Measurements from ENCODE around the gene AP5M1.
A peak's percentile ranks its signal among the peaks of the same experiment; 100 is the strongest.
"Not testable (repeated sequence)": the region's sequence is repeated elsewhere in the genome, so short reads cannot be mapped to it uniquely, and the experiment has no call there.

Gene AP5M1

DNA sequence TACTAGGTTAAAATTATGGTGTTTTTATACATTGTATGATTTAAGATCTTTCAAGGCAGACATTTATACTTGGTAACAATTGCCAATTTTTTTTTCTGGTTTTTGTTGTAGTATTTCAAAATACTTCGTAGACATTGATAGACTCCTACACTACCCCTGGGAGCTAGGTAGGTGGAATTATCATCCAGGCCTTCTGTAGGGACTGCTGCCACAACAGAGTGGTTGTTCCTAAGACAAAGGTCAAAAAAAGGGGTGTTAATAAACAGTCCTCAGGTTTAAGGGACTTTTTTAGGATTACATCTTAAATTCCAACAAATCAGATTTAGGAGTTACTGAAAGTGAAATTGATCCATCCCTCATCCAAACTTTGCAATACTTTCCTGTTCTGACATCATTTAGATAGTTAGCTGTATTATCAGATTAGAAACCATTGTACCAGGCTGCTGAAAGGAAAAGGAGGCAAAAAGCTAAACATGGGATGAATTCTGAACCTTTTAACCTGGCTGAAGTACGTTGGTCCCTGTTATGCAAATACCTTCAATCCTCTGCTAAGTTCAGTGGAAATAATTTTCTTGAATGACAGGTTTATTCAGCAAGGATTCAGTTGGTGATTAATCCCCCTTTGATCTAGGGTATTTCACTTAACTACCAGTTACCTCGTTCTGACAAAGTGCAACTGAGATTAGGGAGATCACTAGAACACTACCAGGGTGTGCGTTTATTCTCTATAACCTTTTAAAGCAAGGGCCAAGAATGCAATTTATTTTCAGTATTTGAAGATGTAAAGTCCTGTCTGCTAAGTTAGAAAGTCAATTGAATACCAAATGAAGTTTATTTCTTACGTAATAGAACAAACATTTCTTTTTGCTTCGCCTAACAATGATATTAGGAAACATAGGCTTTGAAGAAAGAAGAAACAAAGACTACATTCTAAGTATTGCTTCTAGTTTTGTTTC lies 23.2 kb downstream of the AP5M1 start:
- DNase-seq (ENCODE audit: low spot score) = no peak

DNA sequence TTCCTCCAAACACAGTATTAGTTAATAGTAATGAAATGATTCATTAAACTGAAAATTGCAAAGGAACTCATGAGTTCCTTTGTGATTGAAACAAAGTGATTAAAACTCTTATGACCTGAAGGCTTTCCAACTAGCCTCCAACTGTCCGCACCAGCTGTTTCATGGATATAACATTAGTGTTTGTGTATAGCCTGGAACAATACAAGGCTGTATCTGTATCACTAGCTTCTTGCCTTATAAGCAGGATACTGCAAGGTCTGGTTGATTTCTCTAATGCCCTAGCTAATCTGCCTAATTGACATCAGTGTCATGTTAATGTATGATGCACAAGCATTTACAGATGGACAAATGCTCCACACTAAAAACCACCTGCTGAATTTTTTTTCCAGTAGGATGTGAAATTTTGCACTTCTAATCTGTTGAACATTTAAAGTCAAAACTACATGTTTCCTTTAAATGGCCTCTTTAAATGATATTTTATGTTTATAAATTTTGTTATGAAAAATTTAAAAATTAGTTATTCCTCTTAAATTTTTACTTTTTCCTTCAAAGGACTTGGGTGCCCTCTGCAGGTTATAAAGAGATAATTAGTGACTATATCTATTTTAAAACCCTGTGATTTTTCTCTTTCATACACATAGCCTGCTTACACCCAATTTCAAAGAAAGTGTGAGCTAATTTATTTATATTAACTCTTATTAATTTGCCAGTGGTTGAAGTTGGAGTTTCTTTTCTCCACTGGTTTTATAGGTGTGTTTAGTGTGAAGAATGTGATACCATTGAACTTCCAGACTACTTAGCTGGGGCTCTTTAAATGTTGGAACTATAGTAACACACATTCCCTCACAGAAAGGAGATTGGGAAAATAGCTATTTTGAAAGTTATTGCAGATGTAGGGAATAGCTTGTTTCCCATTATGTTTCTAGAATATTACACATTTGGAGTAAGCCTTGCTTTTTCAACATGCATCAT lies 25.4 kb downstream of the AP5M1 start:
- peak; percentile 38 for DNase-seq (ENCODE audit: low spot score)

DNA sequence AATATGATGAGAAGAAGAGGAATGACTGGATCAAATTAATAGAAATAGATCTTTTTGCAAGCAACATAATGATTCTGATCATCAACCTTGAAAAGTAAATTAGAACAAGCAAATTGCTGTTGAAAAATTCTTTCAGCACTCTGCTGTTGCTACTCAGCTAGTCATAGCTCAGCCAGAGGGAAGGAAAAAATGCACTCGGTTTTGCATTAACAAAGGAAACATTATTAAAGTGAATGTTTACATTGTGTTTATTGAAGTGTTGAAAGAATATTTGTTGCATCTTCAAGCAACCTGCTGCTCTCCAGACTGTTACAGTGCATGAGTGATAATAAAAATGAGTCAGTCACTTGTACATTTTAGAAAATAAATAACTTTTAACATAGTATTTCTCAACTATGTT lies 26.5 kb downstream of the AP5M1 start:
- DNase-seq (ENCODE audit: low spot score) = no peak

DNA sequence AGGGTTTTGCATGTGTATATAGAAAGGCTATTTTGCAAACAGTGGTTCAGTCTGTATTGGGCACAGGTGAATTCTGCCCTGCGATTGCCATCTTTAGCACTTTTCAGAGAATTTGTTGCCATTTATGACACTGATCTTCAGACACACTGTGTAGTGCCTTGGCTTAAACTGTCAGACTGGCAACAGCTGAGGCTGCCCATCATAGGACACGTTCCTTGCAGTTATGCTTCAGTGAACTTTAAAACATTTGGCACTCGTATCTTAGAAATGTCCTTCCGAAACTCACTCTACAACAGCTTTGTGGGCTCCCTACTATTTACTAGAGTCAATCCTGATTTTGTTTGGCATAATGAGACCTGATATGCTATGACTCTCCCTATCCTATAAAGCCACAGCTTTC lies 29.1 kb downstream of the AP5M1 start:
- no peak for DNase-seq (ENCODE audit: low spot score)

DNA sequence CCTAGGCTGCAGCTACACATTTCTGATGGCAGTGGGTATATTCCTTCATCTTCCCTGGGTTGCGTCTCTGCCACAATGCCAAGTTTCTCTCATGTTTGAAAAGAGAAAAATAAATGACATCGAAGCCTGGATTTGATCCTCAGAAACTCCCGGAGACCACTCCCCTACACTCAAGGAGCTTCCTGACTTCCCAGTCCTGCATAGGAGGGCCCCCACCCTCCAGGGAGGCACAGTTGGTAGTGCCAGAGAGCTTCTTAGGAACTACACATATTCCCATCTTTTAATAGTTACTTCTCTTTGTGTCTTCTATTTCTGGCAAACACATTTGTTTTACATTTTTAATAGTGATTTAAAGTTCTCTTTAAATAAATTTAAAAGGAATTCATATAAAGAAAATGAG lies 30.7 kb downstream of the AP5M1 start:
- DNase-seq (ENCODE audit: low spot score) = no peak

DNA sequence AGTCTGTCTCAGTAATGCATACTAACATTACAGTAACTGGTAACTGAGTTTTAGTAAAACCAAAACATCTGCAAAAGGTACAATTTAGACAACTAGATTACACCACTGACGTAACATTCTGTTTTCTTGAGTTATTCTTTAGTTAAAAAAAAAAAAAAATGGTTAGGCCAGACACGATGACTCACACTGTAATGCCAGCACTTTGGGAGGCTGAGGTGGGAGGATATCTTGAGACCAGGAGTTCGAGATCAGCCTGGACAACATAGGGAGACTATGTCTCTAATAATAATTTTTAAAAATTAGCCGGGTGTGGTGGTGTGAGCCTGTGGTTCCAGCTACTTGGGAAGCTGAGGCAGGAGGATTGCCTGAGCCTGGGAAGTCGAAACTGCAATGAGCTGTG lies 34.1 kb downstream of the AP5M1 start:
- DNase-seq (ENCODE audit: low spot score) = no peak

DNA sequence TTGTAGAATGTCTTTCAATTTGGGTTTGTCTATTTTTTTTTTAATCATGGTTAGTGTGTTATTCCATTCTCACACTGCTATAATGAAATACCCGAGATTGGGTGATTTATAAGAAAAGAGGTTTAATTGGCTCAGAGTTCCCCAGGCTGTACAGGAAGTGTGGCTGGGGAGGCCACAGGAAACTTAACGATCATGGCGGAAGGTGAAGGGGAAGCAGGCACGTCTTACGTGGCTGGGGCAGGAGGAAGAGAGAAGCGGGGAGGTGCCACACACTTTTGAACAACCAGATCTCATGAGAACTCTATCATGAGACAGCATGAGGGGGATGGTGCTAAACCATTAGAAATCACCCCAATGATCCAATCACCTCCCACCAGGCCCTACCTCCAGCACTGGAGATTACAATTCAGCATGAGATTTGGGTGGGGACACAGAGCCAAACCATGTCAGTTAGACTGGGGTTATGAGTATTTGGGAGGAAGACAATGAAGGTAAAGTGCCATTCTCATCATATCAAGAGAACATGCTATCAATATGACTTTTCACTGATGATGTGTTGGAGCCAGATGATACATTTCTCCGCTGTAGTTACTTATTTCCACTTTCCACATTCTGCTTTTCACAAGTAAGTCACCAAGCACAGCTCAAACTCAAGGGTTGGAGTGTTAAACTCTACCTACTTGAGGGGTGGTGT lies 45.8 kb downstream of the AP5M1 start:
- DNase-seq (ENCODE audit: low spot score) = no peak

DNA sequence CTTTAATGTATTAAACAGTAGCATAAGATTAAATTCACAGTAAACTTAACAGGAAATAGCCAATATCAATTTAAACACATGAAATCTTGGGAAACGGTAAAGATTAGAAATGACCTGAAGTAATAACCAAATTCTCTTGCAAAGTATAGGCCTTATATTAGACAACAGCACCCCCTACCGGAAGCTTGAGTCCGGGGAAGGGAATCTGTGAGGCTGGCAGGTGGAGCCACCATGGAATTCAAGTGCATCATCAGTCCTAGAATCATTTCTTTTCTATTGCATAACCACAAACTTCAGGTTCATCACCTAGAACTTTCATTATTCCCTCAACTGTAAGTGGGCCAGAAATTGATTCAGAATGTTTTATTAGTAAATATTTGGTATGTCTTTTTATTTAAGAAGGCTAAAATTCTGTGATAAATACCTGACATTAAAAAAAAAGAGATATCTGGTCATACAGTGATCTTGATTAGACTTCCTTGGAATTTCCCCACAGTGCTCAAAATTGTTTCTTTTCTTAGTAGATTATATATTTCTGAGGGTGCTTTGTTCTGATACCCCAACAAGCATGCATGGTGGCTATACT lies 48.6 kb downstream of the AP5M1 start:
- DNase-seq (ENCODE audit: low spot score) = peak; percentile 80

DNA sequence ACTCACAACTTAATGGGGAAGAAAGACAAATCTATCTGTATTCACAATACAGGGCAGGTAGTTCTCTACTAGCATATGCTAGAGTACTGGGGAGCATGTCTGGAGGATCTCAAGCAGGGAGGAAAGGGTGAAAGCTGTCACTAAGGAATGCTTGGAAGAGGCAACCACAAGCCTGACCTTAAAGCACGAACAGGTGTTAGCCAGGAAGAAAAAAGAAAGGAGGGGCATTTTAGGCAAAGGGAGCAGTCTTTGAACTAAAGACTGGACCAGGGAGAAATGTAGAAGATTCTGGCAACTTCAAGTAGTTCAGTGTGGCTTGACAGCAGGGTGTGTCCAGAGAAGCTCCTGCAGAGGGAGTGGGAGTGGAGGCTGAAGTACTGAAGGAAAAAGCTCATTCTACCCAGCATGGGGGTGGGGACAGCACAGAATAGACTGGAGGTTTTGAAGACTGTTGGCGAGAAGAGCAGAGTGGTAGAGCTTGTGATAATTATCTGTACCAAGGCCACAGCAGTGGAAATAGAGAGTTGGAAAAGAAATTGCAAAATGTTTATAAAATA lies 50.9 kb downstream of the AP5M1 start:
- DNase-seq (ENCODE audit: low spot score) = no peak

DNA sequence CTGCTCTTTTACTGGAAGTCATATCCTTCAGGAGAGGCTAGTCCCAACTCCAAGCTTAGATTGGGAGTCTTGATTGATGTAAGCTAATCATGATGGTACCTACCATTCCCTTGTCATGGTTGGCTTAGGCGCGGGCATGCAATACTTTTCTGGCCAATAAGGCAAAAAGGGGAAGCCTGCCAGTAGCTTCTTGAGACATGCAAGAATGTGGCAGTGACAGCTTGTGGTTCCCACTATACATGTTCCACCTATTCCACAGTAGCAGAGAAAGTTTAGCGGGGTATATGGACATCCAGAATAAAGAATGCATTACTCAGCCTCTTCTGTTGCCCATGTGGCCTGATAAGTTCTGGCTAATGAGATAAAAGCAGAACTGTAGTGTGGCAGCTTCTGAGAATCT lies 55.0 kb downstream of the AP5M1 start:
- no peak for DNase-seq (ENCODE audit: low spot score)

DNA sequence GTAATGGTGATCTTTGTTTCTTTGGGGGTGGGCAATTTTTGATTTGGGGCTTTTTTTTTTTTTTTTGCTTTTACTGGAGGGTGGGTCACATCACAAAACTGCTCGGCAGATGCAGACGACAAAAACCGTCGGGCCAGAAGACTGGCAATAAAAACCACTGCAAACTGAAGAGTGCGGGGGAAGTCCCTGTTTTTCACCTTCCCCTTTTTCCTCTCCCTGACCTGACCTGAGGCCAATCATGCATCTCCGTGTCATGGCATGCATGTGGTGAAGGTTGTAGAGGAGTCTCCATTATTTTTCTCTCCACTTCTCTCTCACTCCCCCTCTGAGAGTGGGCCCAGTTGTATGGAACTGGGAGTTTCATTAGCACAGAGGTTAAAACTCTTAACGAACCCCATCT lies 57.5 kb downstream of the AP5M1 start:
- no peak for DNase-seq (ENCODE audit: low spot score)

DNA sequence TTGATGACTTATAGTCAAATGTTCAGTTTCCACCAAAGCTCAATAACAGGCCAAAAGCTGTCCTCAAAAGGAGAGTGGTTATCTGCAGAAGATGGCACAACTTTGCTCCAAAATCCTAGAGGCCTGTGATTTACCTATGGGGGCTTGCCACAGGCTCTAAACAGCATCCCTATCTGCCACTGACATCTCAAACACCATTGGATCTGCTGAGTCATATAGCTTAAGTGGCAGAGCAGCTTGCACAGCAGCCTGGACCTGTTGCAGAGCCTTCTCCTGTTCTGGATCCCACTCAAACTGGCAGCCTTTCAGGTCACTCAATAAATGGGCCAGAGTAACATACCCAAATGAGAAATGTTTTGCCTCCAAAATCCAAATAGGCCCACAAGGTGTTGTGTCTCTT lies 61.1 kb downstream of the AP5M1 start:
- DNase-seq (ENCODE audit: low spot score) = no peak

DNA sequence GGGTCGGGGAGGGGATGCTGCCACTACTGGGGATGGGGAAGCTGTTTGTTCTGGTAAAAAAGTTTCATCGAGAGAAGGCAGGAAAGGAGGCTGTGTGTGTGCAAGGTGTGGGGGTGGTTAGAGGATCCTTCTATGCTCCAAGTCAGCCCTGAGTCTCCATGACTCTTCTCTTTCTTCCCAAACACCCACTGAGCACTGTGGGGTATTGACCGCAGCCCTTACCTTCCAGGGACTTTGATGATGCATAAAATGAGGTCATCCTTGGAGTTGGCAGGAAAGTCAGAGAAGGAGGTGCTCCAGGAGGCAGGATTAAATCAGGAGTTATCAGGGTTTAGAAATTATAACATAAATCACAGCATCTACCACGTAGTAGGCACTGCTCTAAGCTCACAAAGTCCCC lies 63.7 kb downstream of the AP5M1 start:
- DNase-seq (ENCODE audit: low spot score) = not testable (repeated sequence)

DNA sequence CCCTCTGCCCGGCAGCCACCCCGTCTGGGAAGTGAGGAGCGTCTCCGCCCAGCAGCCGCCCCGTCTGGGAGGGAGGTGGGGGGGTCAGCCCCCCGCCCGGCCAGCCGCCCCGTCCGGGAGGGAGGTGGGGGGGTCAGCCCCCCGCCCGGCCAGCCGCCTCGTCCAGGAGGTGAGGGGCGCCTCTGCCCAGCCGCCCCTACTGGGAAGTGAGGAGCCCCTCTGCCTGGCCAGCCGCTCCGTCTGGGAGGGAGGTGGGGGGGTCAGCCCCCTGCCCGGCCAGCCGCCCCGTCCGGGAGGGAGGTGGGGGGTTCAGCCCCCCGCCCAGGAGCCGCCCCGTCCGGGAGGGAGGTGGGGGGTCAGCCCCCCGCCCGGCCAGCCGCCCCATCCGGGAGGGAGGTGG lies 65.0 kb downstream of the AP5M1 start:
- DNase-seq (ENCODE audit: low spot score) = not testable (repeated sequence)

DNA sequence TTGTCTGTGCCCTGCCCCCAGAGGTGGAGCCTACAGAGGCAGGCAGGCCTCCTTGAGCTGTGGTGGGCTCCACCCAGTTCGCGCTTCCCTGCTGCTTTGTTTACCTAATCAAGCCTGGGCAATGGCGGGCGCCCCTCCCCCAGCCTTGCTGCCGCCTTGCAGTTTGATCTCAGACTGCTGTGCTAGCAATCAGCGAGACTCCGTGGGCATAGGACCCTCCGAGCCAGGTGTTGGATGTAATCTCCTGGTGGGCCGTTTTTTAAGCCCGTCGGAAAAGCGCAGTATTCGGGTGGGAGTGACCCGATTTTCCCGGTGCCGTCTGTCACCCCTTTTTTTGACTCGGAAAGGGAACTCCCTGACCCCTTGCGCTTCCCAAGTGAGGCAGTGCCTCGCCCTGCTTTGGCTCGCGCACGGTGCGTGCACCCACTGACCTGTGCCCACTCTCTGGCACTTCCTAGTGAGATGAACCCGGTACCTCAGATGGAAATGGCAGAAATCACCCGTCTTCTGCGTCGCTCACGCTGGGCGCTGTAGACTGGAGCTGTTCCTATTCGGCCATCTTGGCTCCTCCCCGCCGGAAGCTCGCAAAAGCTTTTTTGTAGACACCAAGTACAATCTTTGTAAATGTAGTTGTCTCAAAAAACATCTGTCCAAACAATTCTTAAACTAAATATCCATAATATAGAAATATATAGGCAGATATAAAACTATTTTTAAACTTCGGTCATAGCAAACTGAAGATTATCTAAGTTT lies 75.0 kb downstream of the AP5M1 start:
- not testable (repeated sequence) for DNase-seq (ENCODE audit: low spot score)

DNA sequence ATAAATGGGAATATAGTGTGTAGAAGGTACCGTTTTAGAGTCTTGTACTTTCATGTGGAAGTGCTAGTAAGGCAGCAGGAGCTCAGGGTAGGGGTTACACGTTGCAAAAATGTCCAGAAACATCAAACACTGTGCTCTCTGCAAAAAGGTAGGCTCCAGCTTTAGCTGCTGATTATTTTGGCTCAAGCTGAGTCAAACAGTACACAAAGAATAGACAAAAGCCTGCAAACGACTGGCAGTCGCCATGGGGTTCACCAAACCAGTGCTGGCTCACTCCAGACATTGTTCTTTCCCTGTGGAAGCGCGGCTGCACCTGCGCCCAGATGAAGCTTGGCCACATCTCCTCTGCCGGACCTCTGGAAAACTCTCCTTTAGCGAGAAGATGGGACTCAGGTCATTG lies 76.3 kb downstream of the AP5M1 start:
- no peak for DNase-seq (ENCODE audit: low spot score)

DNA sequence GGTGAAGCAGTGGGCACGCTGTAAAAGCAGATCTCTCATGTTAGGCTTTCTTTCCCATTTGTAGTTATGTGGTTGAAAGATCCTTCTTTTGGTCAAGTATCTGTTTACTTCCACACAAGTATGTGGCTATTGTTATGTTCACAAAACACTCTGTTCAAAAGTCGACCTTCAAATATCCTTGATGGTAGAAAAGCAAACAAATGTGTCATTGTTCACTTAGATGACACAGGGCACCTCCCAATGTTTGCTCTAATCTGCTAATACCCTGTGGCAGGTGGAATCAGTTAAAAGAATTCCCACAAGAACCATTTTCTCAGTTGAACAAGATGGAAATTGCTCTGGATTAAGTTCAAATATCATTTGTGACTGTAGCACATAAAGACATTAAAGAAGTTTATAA lies 78.0 kb downstream of the AP5M1 start:
- no peak for DNase-seq (ENCODE audit: low spot score)

Data from hematopoietic multipotent progenitor cell treated with erythropoietin and hydrocortisone succinate and interleukin-3 and kit ligand, for 15 days (in vitro differentiated cells).